Measurements from ENCODE around the gene OR10S1. TPM values are rescaled to one million over a fixed set of nuclear protein-coding genes. Genes with fewer than 3 reads are reported as not detected.

Gene OR10S1
- total RNA-seq = not detected in 2 replicates

GRCh38 chr11:123977731-123978347, at the start of gene OR10S1:
TSS of gene OR10S1 (minus strand) at chr11:123977781. CDS start at chr11:123977664, 117 bp downstream.

DNA sequence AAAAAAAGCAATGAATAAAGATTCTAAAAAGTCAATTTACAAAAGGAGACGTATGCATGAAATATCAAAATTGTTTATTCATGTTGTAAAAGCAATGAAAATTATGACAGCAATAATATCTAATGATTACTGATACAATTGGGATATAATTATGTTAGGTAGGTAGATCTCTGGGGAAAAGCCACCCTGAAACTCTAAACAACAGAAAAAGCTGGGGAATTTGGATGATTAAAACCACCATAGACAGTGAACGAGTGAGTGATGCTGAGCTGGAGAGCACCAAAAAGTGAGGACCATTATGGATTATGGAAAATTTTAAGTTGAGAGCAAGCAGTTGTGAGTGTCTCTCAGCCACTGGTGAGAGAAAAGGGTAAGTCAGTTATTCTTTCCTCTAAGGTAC, 48.9 kb upstream of the OR10S1 start, which contains the start of gene OR10G8:
TSS of gene OR10G8 (plus strand) at position 301 of the 400 bp plus-strand sequence. CDS start 2,825 bp downstream, outside the sequence.

GRCh38 chr11:124012697-124013096, 35.1 kb upstream of the OR10S1 start, which contains the start of gene OR10G4:
TSS of gene OR10G4 (plus strand) at chr11:124012997. CDS start at chr11:124015575, 2,578 bp downstream.

GRCh38 chr11:123995119-123995518, 17.5 kb upstream of the OR10S1 start, which contains the start of gene OR10G6:
TSS of gene OR10G6 (minus strand) at chr11:123995161. CDS start at chr11:123995161, 0 bp downstream.

DNA sequence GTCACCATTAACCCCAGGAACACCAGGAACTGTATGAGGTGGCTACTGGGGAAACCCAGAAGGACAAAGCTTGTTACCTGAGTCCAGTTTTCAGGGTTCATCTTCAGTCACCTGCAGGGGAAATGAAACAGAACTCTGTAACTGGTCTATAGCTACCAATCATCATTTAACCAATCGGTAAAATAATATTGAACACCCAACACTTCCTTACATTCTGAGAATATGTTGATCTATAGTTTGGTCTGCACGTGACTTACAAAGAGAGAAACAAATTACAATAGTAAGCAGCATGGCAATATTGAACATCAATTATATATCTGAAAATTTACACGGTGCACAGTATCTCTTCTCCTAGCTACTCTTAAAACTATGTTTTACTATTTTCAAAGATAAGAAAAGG, 33.8 kb downstream of the OR10S1 start, which contains the start of gene OR6T1:
TSS of gene OR6T1 (minus strand) at position 101 of the 400 bp plus-strand sequence. CDS start at position 101, 0 bp downstream.

DNA sequence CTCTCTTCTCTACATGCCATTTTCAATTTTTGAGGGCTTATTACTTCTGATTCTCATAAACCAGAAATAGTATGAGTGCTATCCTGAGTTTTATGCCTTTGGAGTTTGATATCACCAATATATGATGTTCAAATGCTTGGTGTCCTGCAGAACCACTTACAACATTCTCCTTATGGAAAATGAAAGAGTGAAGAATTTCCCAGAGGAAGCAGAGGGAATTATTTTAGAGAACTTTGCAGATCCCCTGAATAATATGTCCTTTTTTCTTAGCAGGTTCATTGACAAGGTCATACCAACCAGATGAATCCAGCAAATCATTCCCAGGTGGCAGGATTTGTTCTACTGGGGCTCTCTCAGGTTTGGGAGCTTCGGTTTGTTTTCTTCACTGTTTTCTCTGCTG, 38.3 kb downstream of the OR10S1 start, which contains the start of gene OR4D5:
TSS of gene OR4D5 (plus strand) at position 301 of the 400 bp plus-strand sequence. CDS start at position 301, 0 bp downstream.

Other genes starting within 250 kb of the OR10S1 start
- gene ZNF202, start 236.1 kb downstream of the OR10S1 start, total RNA-seq = 4.7 and 5.2 TPM in 2 replicates
- gene OR6X1, start 223.3 kb downstream of the OR10S1 start, total RNA-seq = not detected in 2 replicates
- gene OR6M1, start 171.4 kb downstream of the OR10S1 start, total RNA-seq = not detected in 2 replicates
- gene TMEM225, start 92.1 kb downstream of the OR10S1 start, total RNA-seq = not detected in 2 replicates
- gene OR8D4, start 75.6 kb downstream of the OR10S1 start, total RNA-seq = not detected in 2 replicates
- gene OR4D5, start 38.2 kb downstream of the OR10S1 start, total RNA-seq = not detected in 2 replicates
- gene OR6T1, start 33.9 kb downstream of the OR10S1 start, total RNA-seq = not detected in 2 replicates
- gene OR10G6, start 17.4 kb upstream of the OR10S1 start, total RNA-seq = not detected in 2 replicates
- gene OR10G4, start 35.2 kb upstream of the OR10S1 start, total RNA-seq = not detected in 2 replicates
- not detected in 2 replicates for gene OR10G9, start 45.2 kb upstream of the OR10S1 start, total RNA-seq
- gene OR10G8, start 49.0 kb upstream of the OR10S1 start, total RNA-seq = not detected in 2 replicates
- gene OR10G7, start 63.5 kb upstream of the OR10S1 start, total RNA-seq = not detected in 2 replicates
- gene VWA5A, start 137.7 kb upstream of the OR10S1 start, total RNA-seq = 21.0 and 23.5 TPM in 2 replicates
- not detected in 2 replicates for gene OR10D3, start 205.6 kb upstream of the OR10S1 start, total RNA-seq